Measurements from ENCODE around the gene MYH10.
"Not testable (repeated sequence)": the region's sequence is repeated elsewhere in the genome, so short reads cannot be mapped to it uniquely, and the experiment has no call there.

Gene MYH10

DNA sequence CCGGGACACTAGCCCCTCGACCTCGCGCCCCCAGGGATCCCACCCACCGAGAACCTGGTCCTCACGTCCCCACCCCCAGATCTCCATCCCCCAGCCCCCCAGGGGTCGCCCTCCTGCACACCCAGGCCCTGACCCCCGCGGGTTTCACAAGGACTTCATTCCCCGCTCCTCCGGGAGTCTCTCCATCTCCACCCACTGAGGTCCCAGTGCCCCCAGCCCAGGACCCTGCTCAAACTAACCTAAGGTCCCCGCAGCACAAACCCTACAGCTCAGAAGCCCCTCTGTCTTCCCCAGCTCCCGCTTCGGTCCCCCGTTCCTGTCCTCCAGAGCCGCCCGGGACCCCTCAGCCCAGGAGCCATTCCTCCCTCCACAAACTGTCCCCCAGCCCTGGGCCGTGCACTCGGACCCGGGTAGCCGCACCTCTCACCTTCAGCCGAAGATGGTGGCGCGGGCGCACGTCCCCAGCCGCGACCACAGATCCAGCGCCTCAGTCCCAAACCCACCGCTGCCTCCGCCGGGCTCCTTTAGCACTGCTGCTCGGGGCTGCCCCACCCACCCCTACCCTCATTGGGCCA lies at the start of gene MYH10:
Gene MYH10 (minus strand): TSS at position 499 of the 575 bp plus-strand sequence. CDS start 7,479 bp downstream, outside the sequence.
- peak within 1 kb of the TSS; percentile 73 for H3K4me3 ChIP-seq (ENCODE audit: low read length)
- no peak for TF ChIP-seq ZNF274 (IDR thresholded peaks at IDR 0.05; ENCODE audit: low read depth, low read length)

DNA sequence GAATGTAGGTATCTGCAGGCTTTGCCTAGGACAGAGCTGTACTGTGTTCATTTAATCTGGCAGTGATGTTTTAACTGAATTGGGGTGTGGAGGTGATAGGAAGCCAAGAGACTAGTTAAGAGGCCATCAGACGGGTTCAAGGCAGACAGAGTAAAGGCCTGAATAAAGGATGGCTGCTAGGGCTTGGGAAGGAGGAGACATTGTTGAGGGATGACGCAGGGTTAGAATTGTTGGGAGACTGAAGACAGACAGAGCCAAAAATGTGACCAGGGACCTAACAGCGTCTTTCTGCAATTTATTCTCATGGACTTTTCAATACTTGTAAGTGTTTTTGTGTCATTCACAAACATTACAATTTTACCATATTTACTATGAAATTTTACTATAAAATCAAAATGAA lies 48.6 kb upstream of the MYH10 start:
- no peak for TF ChIP-seq ZNF274 (IDR thresholded peaks at IDR 0.05; ENCODE audit: low read depth, low read length)
- H3K4me3 ChIP-seq (ENCODE audit: low read length), result no peak overlapping the region

DNA sequence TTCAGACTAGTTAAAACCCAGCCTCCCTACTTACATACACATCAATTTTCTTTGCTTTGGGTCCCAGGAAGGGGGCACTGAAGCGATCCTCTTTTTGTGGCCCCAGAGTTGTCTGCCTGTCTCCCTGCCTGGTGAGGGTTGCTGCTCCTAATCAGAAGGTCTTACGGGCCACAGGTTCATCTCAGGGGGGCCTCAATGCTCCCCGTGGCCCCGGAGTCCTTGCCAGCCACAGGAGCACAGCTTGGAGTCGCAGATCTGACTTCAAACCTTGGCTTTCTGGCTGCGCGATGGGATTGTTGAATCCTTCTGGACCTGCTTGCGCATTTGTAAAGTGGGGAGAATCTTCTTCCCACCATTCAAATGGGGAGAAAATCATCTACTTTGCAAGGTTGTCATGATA lies 44.8 kb upstream of the MYH10 start:
- no peak for TF ChIP-seq ZNF274 (IDR thresholded peaks at IDR 0.05; ENCODE audit: low read depth, low read length)
- no peak overlapping the region for H3K4me3 ChIP-seq (ENCODE audit: low read length)

DNA sequence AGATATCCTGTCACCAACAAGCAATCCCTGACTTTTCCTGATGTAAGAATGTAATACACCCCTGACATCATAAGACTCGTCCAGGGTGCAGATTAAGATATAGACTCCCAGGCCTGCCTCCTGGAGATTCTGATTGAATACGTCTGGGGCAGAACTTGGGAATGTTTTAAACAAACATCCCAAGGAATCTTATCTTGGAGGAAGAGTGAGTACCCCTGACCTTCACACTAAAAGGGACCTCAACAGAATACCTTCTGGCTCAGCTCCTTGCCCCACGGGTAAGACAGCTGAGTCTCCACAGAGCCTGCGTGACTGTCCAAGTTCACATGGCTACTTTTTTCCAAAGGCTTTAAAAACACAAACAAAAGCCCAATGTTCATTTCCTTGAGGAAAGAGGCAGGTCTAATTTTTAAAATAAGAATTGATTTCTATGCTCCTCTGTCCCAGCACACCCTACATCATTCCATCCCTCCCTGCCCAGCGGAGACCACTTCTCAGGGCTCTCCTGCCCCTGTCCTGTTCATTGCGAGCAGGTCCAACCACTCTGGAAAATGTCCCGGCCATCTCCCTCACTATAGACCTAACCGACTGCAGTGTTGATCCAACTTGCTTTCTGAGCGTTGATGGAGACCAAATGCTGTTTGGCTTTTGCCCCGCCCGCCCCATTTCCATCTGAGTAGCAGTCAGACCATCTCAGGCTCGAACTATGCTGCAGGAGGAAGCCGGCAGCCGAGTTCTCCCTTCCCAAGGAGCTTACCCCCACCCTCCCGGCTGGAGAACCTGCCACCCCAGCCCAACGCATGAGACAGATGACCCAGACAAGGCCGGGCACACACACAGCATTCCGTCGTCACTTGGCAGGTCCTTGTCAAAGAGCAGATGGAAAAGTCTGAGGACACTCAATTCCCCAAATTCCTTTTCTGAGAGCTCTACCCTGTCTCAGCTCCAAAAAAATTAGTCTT lies 44.1 kb upstream of the MYH10 start:
- no peak overlapping the region for H3K4me3 ChIP-seq (ENCODE audit: low read length)
- TF ChIP-seq ZNF274 (IDR thresholded peaks at IDR 0.05; ENCODE audit: low read depth, low read length), result no peak

DNA sequence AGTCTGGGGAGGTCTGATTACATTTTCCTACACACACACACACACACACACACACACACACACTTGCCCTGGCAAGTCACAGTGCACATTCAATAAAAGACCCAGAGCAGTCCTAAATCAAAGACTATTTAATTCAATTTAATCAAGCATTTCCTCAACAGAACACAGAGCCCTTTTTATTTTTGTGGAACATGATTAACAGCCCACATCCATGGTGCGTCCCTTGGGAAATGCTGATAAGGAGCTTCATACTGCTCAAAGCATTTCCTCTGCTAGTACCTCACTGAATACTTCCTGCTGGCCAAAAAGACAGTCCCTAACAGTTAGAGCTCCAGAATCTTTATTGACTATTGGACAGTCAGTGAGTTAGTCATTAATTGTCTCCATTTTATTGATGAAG lies 43.1 kb upstream of the MYH10 start:
- no peak overlapping the region for H3K4me3 ChIP-seq (ENCODE audit: low read length)
- no peak for TF ChIP-seq ZNF274 (IDR thresholded peaks at IDR 0.05; ENCODE audit: low read depth, low read length)

DNA sequence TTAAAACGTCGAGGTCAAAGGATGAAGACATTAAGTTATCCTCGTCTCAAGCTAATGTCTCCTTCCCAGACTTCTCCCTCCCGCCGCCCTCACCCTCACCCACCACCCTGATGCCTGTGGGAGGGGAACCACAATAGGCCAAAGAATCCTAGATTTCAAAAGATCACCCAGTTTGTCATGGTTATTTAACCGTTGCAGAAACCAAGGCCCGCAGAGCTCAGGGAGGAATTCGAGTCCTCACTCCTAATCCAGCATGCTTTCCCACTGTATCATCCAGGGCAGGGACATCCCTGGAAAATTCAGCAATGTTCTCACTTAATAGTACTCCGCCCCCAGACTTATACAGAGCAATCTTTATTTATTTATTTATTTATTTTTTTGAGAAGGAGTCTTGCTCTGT lies 41.8 kb upstream of the MYH10 start:
- H3K4me3 ChIP-seq (ENCODE audit: low read length), result no peak overlapping the region
- TF ChIP-seq ZNF274 (IDR thresholded peaks at IDR 0.05; ENCODE audit: low read depth, low read length), result no peak

DNA sequence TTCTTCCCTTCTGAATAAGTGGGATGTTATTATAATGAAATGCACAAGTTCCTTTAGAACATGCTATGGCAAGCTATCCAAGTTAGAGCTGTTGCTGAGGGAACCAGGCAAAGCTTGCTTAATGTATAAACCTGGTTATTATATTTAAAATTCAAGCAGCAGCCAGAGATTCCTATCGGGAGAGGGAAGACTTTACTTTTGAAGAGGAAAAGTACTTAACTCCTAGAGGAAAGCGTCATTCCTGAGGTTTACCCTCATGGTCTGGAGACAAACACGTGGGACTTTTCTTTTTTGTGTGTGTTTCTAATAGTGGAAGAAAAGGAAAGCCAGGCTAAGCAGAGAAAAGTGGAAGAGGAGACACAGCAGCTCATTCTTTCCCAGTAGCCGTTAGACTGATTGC lies 39.9 kb upstream of the MYH10 start:
- no peak overlapping the region for H3K4me3 ChIP-seq (ENCODE audit: low read length)
- TF ChIP-seq ZNF274 (IDR thresholded peaks at IDR 0.05; ENCODE audit: low read depth, low read length), result no peak

DNA sequence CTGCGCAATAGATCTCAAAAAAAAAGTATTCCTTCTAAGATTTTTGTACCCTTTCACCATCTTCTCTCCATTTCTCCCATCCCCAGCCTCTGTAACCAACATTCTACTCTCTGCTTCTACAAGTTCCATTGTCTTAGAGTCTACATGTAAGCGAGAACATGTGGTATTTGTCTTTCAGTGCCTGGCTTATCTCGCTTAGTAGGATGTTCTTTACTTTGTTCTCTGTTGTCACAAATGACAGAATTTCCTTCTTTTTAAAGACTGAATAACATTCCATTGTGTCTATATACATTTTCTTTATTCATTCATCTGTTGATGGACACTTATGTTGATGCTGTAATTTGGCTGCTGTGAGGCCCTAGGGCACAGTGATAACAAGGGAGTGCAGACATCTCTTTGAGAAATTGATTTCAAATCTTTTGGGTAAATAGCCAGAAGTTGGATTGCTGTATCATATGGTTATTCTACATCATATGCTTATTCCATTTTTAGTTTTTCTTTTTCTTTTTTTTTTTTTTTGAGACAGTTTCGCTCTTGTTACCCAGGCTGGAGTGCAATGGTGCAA lies 37.7 kb upstream of the MYH10 start:
- TF ChIP-seq ZNF274 (IDR thresholded peaks at IDR 0.05; ENCODE audit: low read depth, low read length), result no peak
- no peak overlapping the region for H3K4me3 ChIP-seq (ENCODE audit: low read length)

DNA sequence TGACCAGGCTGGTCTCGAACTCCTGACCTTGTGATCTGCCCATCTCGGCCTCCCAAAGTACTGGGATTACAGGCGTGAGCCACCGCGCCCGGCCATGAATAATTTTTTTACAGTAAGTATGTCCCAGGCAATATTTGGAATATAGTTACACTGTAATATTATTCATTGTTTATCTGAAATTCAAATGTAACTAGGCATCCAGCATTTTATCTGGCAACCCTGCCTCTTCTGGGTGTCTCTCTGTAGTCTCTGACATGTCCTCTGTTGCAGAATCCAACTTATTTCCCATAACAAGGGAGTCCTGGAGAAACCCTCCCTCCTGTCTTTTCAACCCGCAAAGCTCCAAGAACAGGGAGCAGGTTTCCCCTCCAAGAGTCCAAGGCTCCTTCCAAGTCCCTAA lies 36.9 kb upstream of the MYH10 start:
- TF ChIP-seq ZNF274 (IDR thresholded peaks at IDR 0.05; ENCODE audit: low read depth, low read length), result no peak

DNA sequence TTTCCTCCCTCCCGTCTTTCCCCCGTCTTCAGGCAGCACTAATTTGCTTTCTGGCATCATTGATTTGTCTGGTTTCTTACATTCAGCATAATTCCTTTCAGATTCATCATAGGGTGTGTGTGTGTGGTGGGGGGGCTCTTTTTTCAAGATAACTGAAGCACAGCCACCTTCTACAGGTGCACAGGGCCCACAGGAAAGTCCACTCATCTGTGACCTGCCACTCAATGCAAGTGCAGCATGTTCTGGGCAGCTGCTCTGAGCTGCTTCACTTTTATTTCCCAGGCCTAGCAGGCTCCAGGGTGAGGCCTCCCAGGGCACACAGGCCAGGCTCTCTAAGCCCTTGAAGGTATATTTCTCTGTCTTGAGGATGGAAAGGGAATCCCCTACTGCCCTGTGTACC lies 35.2 kb upstream of the MYH10 start:
- H3K4me3 ChIP-seq (ENCODE audit: low read length), result no peak overlapping the region
- no peak for TF ChIP-seq ZNF274 (IDR thresholded peaks at IDR 0.05; ENCODE audit: low read depth, low read length)

More for the DNA sequence above, 36.9 kb upstream of the MYH10 start:
- no peak overlapping the region for H3K4me3 ChIP-seq (ENCODE audit: low read length)

DNA sequence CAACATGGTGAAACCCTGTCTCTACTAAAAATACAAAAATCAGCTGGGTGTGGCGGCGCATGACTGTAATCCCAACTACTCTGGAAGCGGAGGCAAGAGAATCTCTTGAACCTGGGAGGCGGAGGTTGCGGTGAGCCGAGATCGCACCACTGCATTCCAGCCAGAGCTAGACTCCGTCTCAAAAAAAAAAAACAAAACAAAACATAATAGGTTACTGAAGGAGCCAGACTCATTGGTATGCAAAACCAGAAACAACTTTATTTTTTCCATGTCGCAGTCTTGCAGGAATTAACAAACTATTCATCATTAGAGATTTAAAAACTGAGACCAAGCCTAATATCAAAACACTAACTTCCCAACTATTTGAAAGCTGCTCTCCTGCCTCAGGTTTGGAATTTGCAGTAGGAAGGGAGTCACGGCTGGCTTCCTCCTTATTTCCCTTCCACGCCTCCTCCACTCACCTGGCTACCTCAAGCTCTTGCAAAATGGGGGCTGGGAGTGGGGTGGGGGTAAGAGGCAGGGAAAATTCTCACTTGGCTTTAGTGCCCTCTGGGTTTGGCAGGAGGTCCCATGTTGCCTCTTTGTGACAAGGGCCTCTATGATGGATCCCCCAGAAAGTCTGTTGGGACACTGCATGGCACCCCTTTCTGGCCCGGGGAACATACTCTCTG lies 34.1 kb upstream of the MYH10 start:
- no peak for TF ChIP-seq ZNF274 (IDR thresholded peaks at IDR 0.05; ENCODE audit: low read depth, low read length)

DNA sequence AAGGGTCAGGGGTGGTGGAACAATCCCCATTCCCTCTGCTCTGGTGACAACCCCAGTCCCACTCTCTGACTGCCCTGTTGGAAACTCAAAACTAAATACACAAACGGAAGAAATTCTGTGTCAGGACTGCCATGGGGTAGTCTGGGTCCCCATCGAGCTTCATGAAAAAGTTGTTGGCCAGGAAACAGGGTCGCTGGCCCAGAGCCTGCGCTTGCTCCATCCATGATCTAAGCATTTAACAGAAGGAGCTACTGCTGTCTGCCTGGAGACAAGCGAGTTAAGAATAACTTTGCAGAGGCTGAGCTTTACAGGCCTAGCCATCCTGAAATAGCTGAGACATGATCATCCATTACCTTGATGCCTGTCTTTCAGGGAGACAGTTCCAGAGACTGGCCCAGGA lies 32.4 kb upstream of the MYH10 start:
- no peak for TF ChIP-seq ZNF274 (IDR thresholded peaks at IDR 0.05; ENCODE audit: low read depth, low read length)
- H3K4me3 ChIP-seq (ENCODE audit: low read length), result no peak overlapping the region

More for the DNA sequence above, 34.1 kb upstream of the MYH10 start:
- H3K4me3 ChIP-seq (ENCODE audit: low read length), result no peak overlapping the region

DNA sequence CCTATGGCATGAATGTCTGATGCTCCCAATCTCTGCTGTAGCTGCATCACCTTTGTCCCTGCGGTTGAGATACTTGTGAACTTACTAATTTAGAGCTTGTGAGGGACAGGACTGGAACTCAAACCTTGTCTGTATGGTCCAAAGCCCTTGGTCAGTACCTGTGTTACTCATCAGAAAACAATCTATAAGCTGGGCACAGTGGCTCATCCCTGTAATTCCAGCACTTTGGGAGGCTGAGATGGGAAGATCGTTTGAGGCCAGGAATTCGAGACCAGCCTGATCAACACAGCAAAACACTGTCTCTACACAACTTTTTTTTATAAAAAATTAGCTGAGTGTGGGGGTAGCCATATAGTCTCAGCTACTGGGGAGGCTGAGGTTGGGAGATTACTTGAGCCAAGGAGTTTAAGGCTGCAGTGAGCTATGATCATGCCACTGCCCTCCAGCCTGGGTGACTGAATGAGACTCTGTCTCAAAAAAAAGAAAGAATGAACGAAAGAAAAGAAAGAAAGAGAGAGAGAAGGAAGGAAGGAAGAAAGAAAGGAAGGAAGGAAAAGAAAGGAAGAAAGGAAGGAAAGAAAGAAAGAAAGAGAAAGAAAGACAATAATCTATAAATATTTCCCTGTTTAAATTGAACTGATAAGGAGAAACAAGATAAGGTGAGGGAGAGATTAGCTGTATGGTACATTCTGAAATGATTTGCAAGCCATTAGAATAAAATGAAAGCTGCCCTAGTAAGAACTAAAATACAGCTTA lies 31.7 kb upstream of the MYH10 start:
- TF ChIP-seq ZNF274 (IDR thresholded peaks at IDR 0.05; ENCODE audit: low read depth, low read length), result no peak
- no peak overlapping the region for H3K4me3 ChIP-seq (ENCODE audit: low read length)

DNA sequence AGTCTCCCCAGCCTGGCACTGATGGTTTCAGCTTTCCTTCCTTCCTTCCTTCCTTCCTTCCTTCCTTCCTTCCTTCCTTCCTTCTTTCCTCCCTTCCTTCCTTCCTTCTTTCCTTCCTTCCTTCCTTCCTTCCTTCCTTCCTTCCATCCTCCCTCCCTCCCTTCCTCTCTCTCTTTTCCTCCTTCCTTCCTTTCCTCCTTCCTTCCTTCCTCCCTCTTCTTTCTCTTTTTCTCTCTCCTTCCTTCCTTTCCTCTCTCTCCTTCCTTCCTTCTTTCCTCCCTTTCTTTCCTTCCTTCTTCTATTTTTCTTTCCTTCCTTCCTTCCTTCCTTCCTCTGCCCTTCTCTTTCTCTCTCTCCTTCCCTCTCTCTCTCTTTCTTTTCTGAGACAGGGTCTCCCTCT lies 30.2 kb upstream of the MYH10 start:
- H3K4me3 ChIP-seq (ENCODE audit: low read length), result not testable (repeated sequence)
